ENCODE results near the gene NTRK2.

DNA sequence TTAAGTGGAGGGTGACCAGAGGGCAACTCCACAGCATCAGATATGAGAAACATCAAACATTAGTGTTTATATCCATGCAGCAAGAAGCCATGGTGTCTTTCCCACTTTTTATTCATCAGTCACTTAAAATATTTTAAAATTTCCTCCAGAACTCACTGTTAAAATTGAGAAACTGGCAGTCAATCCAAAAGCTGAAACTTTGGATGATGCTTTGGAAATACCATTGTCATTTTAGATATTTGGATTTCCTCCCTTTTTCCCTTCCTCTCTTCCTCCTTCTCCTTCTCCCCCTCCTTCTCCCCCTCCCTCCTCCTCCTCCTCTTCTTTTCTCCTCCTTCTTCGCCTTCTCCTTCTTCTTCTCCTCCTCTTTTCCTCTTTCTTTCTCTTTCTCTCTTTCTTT is 33.1 kb upstream of the NTRK2 start:
- TF ChIP-seq, protein P1, sequence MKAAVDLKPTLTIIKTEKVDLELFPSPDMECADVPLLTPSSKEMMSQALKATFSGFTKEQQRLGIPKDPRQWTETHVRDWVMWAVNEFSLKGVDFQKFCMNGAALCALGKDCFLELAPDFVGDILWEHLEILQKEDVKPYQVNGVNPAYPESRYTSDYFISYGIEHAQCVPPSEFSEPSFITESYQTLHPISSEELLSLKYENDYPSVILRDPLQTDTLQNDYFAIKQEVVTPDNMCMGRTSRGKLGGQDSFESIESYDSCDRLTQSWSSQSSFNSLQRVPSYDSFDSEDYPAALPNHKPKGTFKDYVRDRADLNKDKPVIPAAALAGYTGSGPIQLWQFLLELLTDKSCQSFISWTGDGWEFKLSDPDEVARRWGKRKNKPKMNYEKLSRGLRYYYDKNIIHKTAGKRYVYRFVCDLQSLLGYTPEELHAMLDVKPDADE (IDR thresholded peaks at IDR 0.05): no peak
- TF ChIP-seq, protein P2, sequence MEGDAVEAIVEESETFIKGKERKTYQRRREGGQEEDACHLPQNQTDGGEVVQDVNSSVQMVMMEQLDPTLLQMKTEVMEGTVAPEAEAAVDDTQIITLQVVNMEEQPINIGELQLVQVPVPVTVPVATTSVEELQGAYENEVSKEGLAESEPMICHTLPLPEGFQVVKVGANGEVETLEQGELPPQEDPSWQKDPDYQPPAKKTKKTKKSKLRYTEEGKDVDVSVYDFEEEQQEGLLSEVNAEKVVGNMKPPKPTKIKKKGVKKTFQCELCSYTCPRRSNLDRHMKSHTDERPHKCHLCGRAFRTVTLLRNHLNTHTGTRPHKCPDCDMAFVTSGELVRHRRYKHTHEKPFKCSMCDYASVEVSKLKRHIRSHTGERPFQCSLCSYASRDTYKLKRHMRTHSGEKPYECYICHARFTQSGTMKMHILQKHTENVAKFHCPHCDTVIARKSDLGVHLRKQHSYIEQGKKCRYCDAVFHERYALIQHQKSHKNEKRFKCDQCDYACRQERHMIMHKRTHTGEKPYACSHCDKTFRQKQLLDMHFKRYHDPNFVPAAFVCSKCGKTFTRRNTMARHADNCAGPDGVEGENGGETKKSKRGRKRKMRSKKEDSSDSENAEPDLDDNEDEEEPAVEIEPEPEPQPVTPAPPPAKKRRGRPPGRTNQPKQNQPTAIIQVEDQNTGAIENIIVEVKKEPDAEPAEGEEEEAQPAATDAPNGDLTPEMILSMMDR (conservative IDR thresholded peaks at IDR 0.05; ENCODE audit: low read depth in 2 of 2): no peak
- TF ChIP-seq NANOG (IDR thresholded peaks at IDR 0.05; ENCODE audit: borderline replicate concordance) (no peak), POLR2AphosphoS5 (IDR thresholded peaks at IDR 0.05; ENCODE audit: low read depth) (no peak), EZH2 (IDR thresholded peaks at IDR 0.05; ENCODE audit: low read depth, unreplicated experiment) (no peak)
- TF ChIP-seq, protein P3, sequence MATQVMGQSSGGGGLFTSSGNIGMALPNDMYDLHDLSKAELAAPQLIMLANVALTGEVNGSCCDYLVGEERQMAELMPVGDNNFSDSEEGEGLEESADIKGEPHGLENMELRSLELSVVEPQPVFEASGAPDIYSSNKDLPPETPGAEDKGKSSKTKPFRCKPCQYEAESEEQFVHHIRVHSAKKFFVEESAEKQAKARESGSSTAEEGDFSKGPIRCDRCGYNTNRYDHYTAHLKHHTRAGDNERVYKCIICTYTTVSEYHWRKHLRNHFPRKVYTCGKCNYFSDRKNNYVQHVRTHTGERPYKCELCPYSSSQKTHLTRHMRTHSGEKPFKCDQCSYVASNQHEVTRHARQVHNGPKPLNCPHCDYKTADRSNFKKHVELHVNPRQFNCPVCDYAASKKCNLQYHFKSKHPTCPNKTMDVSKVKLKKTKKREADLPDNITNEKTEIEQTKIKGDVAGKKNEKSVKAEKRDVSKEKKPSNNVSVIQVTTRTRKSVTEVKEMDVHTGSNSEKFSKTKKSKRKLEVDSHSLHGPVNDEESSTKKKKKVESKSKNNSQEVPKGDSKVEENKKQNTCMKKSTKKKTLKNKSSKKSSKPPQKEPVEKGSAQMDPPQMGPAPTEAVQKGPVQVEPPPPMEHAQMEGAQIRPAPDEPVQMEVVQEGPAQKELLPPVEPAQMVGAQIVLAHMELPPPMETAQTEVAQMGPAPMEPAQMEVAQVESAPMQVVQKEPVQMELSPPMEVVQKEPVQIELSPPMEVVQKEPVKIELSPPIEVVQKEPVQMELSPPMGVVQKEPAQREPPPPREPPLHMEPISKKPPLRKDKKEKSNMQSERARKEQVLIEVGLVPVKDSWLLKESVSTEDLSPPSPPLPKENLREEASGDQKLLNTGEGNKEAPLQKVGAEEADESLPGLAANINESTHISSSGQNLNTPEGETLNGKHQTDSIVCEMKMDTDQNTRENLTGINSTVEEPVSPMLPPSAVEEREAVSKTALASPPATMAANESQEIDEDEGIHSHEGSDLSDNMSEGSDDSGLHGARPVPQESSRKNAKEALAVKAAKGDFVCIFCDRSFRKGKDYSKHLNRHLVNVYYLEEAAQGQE (IDR thresholded peaks at IDR 0.05; ENCODE audit: unreplicated experiment): no peak

Measured in GM23338 (cell line).